SIG-M5 treated with dmso at 0.1 percent for 504 hours (cell line): ENCODE results near the gene ASB2.

Experiments
- DNase-seq: peaks from one replicate; lab custom pipeline; 2025; ENCODE audit not compliant: unreplicated experiment; lab: John Stamatoyannopoulos, UW

ASB2 gene

GRCh38 chr14:93929657-93930056 lies 46.7 kb downstream of the ASB2 start:
- no peak for DNase-seq

GRCh38 chr14:93929048-93929535 lies 47.3 kb downstream of the ASB2 start:
- DNase-seq: peak; percentile 23

- no peak for DNase-seq
Measured at GRCh38 chr14:93928184-93929047, 48.0 kb downstream of the ASB2 start.

- DNase-seq: no peak
Measured at GRCh38 chr14:93927800-93928145, 48.6 kb downstream of the ASB2 start.

- no peak for DNase-seq
Measured at GRCh38 chr14:93926873-93927799, 49.2 kb downstream of the ASB2 start, which contains the start of gene FAM181A. TSS of gene FAM181A (plus strand) at chr14:93927344. CDS start at chr14:93928286, 942 bp downstream.

- no peak for DNase-seq
Measured at GRCh38 chr14:93926245-93926872, 50.0 kb downstream of the ASB2 start.

GRCh38 chr14:93925374-93925895 lies 50.9 kb downstream of the ASB2 start:
- no peak for DNase-seq

GRCh38 chr14:93924592-93925355 lies 51.6 kb downstream of the ASB2 start:
- DNase-seq: no peak

- DNase-seq: no peak
Measured at GRCh38 chr14:93923626-93924025, 52.7 kb downstream of the ASB2 start.

GRCh38 chr14:93921001-93921806 lies 55.2 kb downstream of the ASB2 start:
- no peak for DNase-seq

GRCh38 chr14:93917141-93917540 lies 59.2 kb downstream of the ASB2 start:
- DNase-seq: no peak

GRCh38 chr14:93916498-93916897 lies 59.9 kb downstream of the ASB2 start:
- no peak for DNase-seq

- no peak for DNase-seq
Measured at GRCh38 chr14:93915800-93916199, 60.6 kb downstream of the ASB2 start.

GRCh38 chr14:93915070-93915705 lies 61.2 kb downstream of the ASB2 start:
- no peak for DNase-seq

- no peak for DNase-seq
Measured at GRCh38 chr14:93914278-93914677, 62.1 kb downstream of the ASB2 start.

GRCh38 chr14:93912782-93913181 lies 63.6 kb downstream of the ASB2 start:
- DNase-seq: no peak

GRCh38 chr14:93911975-93912615 lies 64.3 kb downstream of the ASB2 start:
- DNase-seq: no peak

- DNase-seq: no peak
Measured at GRCh38 chr14:93909429-93910128, 66.8 kb downstream of the ASB2 start.
